H9 (cell line): Measurements from ENCODE around the gene ASPSCR1. TPM values are rescaled to one million over a fixed set of nuclear protein-coding genes. Genes with fewer than 3 reads are reported as not detected.

ENCODE experiments used
- DNase-seq: peaks from one replicate; pipeline ENCODE4 v3.0.0-alpha.2; 2017
- H2AFZ ChIP-seq: one replicate; pipeline ENCODE4 v1.6.1; 2013; ENCODE audit warnings: mild to moderate bottlenecking, low read length, control low read depth, moderate library complexity
- H2AK5ac ChIP-seq: 2 replicates; pipeline ENCODE4 v1.6.1; 2013; ENCODE audit warnings: low read length, control low read depth, mixed read lengths; ENCODE audit not compliant: insufficient read length
- H2BK120ac ChIP-seq: one replicate; pipeline ENCODE4 v1.6.1; 2013; ENCODE audit warnings: low read depth, mild to moderate bottlenecking, low read length, control low read depth, inconsistent platforms; ENCODE audit not compliant: poor library complexity, severe bottlenecking
- H2BK12ac ChIP-seq: 2 replicates; pipeline ENCODE4 v1.6.1; 2013; ENCODE audit warnings: low read length, control low read depth, mixed read lengths, low read depth; ENCODE audit not compliant: insufficient read length
- H2BK15ac ChIP-seq: 2 replicates; pipeline ENCODE4 v1.6.1; 2013; ENCODE audit warnings: low read depth, low read length, control low read depth
- H2BK20ac ChIP-seq: one replicate; pipeline ENCODE4 v1.6.1; 2013; ENCODE audit warnings: low read depth, mild to moderate bottlenecking, low read length, control low read depth, inconsistent platforms; ENCODE audit not compliant: poor library complexity, severe bottlenecking
- H2BK5ac ChIP-seq: 2 replicates; pipeline ENCODE4 v1.6.1; 2013; ENCODE audit warnings: low read length, control low read depth, mixed read lengths; ENCODE audit not compliant: insufficient read length
- H3K14ac ChIP-seq: 2 replicates; pipeline ENCODE4 v1.6.1; 2013; ENCODE audit warnings: low read length, control low read depth; ENCODE audit not compliant: insufficient read depth
- H3K18ac ChIP-seq: 2 replicates; pipeline ENCODE4 v1.6.1; 2013; ENCODE audit warnings: low read depth, mild to moderate bottlenecking, mixed read lengths, low read length, control low read depth; ENCODE audit not compliant: insufficient read length
- H3K23ac ChIP-seq: 2 replicates; pipeline ENCODE4 v1.6.1; 2013; ENCODE audit warnings: low read length, control low read depth, mixed read lengths, low read depth; ENCODE audit not compliant: insufficient read length
- H3K23me2 ChIP-seq: 2 replicates; pipeline ENCODE4 v1.6.1; 2013; ENCODE audit warnings: low read depth, mild to moderate bottlenecking, mixed read lengths, low read length, control low read depth; ENCODE audit not compliant: insufficient read length, poor library complexity, severe bottlenecking
- H3K27ac ChIP-seq: 2 replicates; pipeline ENCODE4 v1.5.1; 2013; ENCODE audit warnings: low read length, control low read depth, mixed read lengths, low read depth; ENCODE audit not compliant: insufficient read length
- H3K27me3 ChIP-seq: 2 replicates; pipeline ENCODE4 v1.6.1; 2013; ENCODE audit warnings: low read length, control low read depth, inconsistent platforms; ENCODE audit not compliant: insufficient read depth
- H3K4ac ChIP-seq: 2 replicates; pipeline ENCODE4 v1.6.1; 2013; ENCODE audit warnings: low read depth, mild to moderate bottlenecking, control low read depth, inconsistent platforms, low read length, moderate library complexity
- H3K4me1 ChIP-seq: 2 replicates; pipeline ENCODE4 v1.6.1; 2013; ENCODE audit warnings: low read length, control low read depth, inconsistent platforms; ENCODE audit not compliant: insufficient read depth
- H3K4me2 ChIP-seq: 2 replicates; pipeline ENCODE4 v1.6.1; 2013; ENCODE audit warnings: low read length, control low read depth, mixed read lengths; ENCODE audit not compliant: insufficient read length, insufficient read depth
- H3K56ac ChIP-seq: 2 replicates; pipeline ENCODE4 v1.6.1; 2013; ENCODE audit warnings: low read depth, mild to moderate bottlenecking, mixed read lengths, low read length, control low read depth; ENCODE audit not compliant: insufficient read length
- H3K79me1 ChIP-seq: 2 replicates; pipeline ENCODE4 v1.6.1; 2013; ENCODE audit warnings: low read depth, mild to moderate bottlenecking, moderate library complexity, low read length, control low read depth, inconsistent platforms; ENCODE audit not compliant: insufficient read depth, poor library complexity, severe bottlenecking
- H3K79me2 ChIP-seq: 2 replicates; pipeline ENCODE4 v1.6.1; 2013; ENCODE audit warnings: low read length, control low read depth, inconsistent platforms; ENCODE audit not compliant: insufficient read depth
- H3K9ac ChIP-seq: 2 replicates; pipeline ENCODE4 v1.6.1; 2013; ENCODE audit warnings: low read length, control low read depth, mixed read lengths; ENCODE audit not compliant: insufficient read length; ENCODE audit errors: extremely low read depth
- H3K9me3 ChIP-seq: one replicate; pipeline ENCODE4 v1.6.1; 2013; ENCODE audit warnings: low read depth, low read length, inconsistent platforms; ENCODE audit not compliant: control insufficient read depth
- H3T11ph ChIP-seq: one replicate; pipeline ENCODE4 v1.6.1; 2013; ENCODE audit warnings: mild to moderate bottlenecking, low read length, control low read depth, inconsistent platforms
- H4K20me1 ChIP-seq: one replicate; pipeline ENCODE4 v1.6.1; 2013; ENCODE audit not compliant: control insufficient read depth, insufficient read length, insufficient read depth
- H4K5ac ChIP-seq: 2 replicates; pipeline ENCODE4 v1.6.1; 2013; ENCODE audit warnings: low read depth, mild to moderate bottlenecking, mixed read lengths, low read length, control low read depth; ENCODE audit not compliant: insufficient read length
- H4K8ac ChIP-seq: replicated peaks from 2 replicates; pipeline ENCODE4 v1.6.1; 2013; ENCODE audit warnings: low read length, control low read depth, mixed read lengths, low read depth; ENCODE audit not compliant: insufficient read length
- H4K91ac ChIP-seq: 2 replicates; pipeline ENCODE4 v1.6.1; 2013; ENCODE audit warnings: low read depth, mild to moderate bottlenecking, moderate library complexity, mixed read lengths, low read length, control low read depth; ENCODE audit not compliant: insufficient read length
- H3K27ac Mint-ChIP-seq, 3 experiments: 2 replicates in 2 of 3; 3 replicates in 1 of 3; pipeline ENCODE4 v1.8.0; 2020 to 2021; ENCODE audit warnings: mixed read lengths in 3 of 3, mild to moderate bottlenecking in 1 of 3, moderate library complexity in 1 of 3
- H3K27me3 Mint-ChIP-seq: 2 replicates; pipeline ENCODE4 v1.8.0; 2021; ENCODE audit warnings: low read depth, mild to moderate bottlenecking, moderate library complexity, mixed read lengths
- H3K36me3 Mint-ChIP-seq, 3 experiments: 2 replicates in 2 of 3; 3 replicates in 1 of 3; pipeline ENCODE4 v1.8.0; 2020 to 2021; ENCODE audit warnings: low read depth in 3 of 3, mixed read lengths in 3 of 3; ENCODE audit not compliant: insufficient read depth in 1 of 3
- H3K4me1 Mint-ChIP-seq, 2 experiments: 2 replicates each; pipeline ENCODE4 v1.8.0; 2020; ENCODE audit warnings: mixed read lengths in 2 of 2
- H3K4me3 Mint-ChIP-seq, 2 experiments: 2 replicates in 1 of 2; 3 replicates in 1 of 2; pipeline ENCODE4 v1.8.0; 2020 to 2021; ENCODE audit warnings: mild to moderate bottlenecking in 2 of 2, mixed read lengths in 2 of 2, moderate library complexity in 1 of 2
- H3K9me3 Mint-ChIP-seq, 2 experiments: 2 replicates in 1 of 2; 3 replicates in 1 of 2; pipeline ENCODE4 v1.8.0; 2020; ENCODE audit warnings: mild to moderate bottlenecking in 2 of 2, mixed read lengths in 2 of 2, moderate library complexity in 1 of 2
- CTCF ChIP-seq: fragments of 200-600 bp; sonication (generic); conservative IDR thresholded peaks from 3 replicates; pipeline ENCODE4 v1.8.0; 2021; ENCODE audit warnings: antibody characterized with exemption, mild to moderate bottlenecking
- WGBS: extraction: QIAGEN DNeasy Blood & Tissue Kit; methylation state at CpG from one replicate; pipeline ENCODE4 v1.1.7; 2013; ENCODE audit warnings: missing lambda C conversion rate, low lambda C conversion rate, mixed read lengths; ENCODE audit not compliant: insufficient read length; ENCODE audit errors: extremely low coverage; 5-methylcytosine and 5-hydroxymethylcytosine counted together
- total RNA-seq: library from RNA; stranded (reverse); gene quantifications from 2 replicates; pipeline ENCODE4 v1.2.1, GENCODE V29; 2021

The ASPSCR1 gene
- total RNA-seq, 1 experiment from 2014 or later, result 50.9 TPM

DNA sequence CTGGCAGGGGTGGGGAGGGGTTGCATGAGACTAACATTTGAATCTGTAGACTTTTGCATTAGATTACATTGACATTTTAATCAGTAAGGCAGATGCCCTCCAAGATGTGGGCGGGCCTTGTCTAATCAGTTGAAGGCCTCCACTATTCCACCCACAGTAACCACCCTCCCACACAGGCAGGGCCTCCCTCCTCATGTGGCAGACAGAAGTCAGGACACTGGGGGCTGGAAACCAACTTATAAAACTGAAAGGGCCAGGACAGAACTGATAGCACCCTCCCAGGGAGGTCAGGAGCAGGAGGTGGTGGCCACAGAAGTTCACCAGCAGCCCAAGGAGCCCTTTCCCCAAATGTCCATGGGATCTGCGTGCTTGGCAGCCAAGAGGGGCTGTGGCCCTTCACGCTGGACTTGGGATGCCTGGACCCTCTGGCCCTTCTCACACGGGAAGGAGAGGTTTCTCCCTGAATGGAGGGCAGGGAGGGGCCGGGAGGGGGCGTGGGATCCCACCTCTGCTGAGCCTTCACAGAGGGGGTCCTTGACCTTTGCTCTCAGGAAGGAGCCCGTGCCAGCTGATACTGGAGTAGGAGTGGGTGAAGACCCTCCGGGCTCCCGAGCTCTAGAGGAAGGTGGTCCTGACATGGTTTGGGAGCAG is 45.0 kb upstream of the ASPSCR1 start:
- no CpG with 5 or more reads among the region's 9 CpGs for WGBS
- H3K9me3 Mint-ChIP-seq, result no peaks in the 10 kb centered on the region

More for the DNA sequence above, 45.0 kb upstream of the ASPSCR1 start:
- Histone ChIP-seq H2BK12ac (no peak overlapping the region), H3T11ph (no peak overlapping the region), H3K9me3 (no peaks in the 10 kb centered on the region), H3K79me2 (peaks cover 2% of the 10 kb centered on the region; the same call in 1 of the 2 replicates), H2BK120ac (no peak overlapping the region), H2BK15ac (no peak overlapping the region), H2AFZ (no peak overlapping the region), H2BK20ac (no peak overlapping the region), H3K14ac (no peak overlapping the region; the same call in 1 of the 2 replicates), H4K8ac (no peak overlapping the region), H3K56ac (no peak overlapping the region), H2BK5ac (no peak overlapping the region), H3K27me3 (no peaks in the 10 kb centered on the region; the same call in 1 of the 2 replicates), H3K4ac (no peak overlapping the region), H4K5ac (no peak overlapping the region), H4K91ac (no peak overlapping the region), H3K4me1 (no peaks in the 10 kb centered on the region), H3K9ac (no peak overlapping the region), H3K27ac (no peak overlapping the region), H3K23ac (no peak overlapping the region), H3K23me2 (peaks cover 7% of the 10 kb centered on the region), H3K79me1 (peaks cover 3% of the 10 kb centered on the region), H2AK5ac (no peak overlapping the region), H3K4me2 (no peak overlapping the region), H4K20me1 (peaks cover 4% of the 10 kb centered on the region), H3K18ac (no peak overlapping the region)
- no peak for DNase-seq
- Mint-ChIP-seq H3K4me1 (peaks cover 2 to 16% of the 10 kb centered on the region in 2 experiments; a peak in 3 of 4 replicates), H3K4me3 (no peak overlapping the region; a peak in 1 of 5 replicates), H3K36me3 (peaks cover 3 to 32% (median 21%) of the 10 kb centered on the region in 3 experiments; a peak in 6 of 7 replicates), H3K27me3 (peaks cover 21% of the 10 kb centered on the region), H3K27ac (peak overlapping the region in 1 of 3 experiments; percentile 89; a peak in 1 of 7 replicates)
- no peak for TF ChIP-seq CTCF
